Measurements from ENCODE around the gene THADA. TPM values are rescaled to one million over a fixed set of nuclear protein-coding genes. Genes with fewer than 3 reads are reported as not detected.
A peak's percentile ranks its signal among the peaks of the same experiment; 100 is the strongest.
"Not testable (repeated sequence)": the region's sequence is repeated elsewhere in the genome, so short reads cannot be mapped to it uniquely, and the experiment has no call there.

The THADA gene
- total RNA-seq, 6 donors from 2014 or later, result 23.6 to 57.5 (median 37.3) TPM

- H3K27ac ChIP-seq, result no peak overlapping the region
- H3K4me3 ChIP-seq, result no peak overlapping the region
- no peaks in the 10 kb centered on the region for H3K9me3 ChIP-seq
- 80 to 94% methylated on average over 6 of the region's 6 CpGs for WGBS, 2 donors
- DNase-seq (no peak), ATAC-seq (ENCODE audit: low FRiP score in 2 of 2) (no peak)
- peaks cover 3 to 12% (median 9%) of the 10 kb centered on the region in 4 donors for H3K4me1 ChIP-seq
- no peaks in the 10 kb centered on the region for H3K36me3 ChIP-seq
- no peaks in the 10 kb centered on the region for H3K27me3 ChIP-seq
- TF ChIP-seq CTCF (IDR thresholded peaks at IDR 0.05) (no peak), EP300 (IDR thresholded peaks at IDR 0.05) (no peak), POLR2AphosphoS5 (IDR thresholded peaks at IDR 0.05) (no peak), POLR2A (IDR thresholded peaks at IDR 0.05) (no peak)
Measured at GRCh38 chr2:43389581-43390466, 206.0 kb downstream of the THADA start.

- peak overlapping the region in 1 of 4 donors; percentile 36 for H3K27ac ChIP-seq
- ATAC-seq (ENCODE audit: low FRiP score in 2 of 2) (no peak), DNase-seq (no peak)
- H3K9me3 ChIP-seq, result no peaks in the 10 kb centered on the region
- no peak for TF ChIP-seq POLR2AphosphoS5 (IDR thresholded peaks at IDR 0.05)
- no peak for TF ChIP-seq CTCF (IDR thresholded peaks at IDR 0.05)
- no peak for TF ChIP-seq POLR2A (IDR thresholded peaks at IDR 0.05)
- no peak for TF ChIP-seq EP300 (IDR thresholded peaks at IDR 0.05)
- no peak overlapping the region for H3K4me3 ChIP-seq
- no peaks in the 10 kb centered on the region for H3K27me3 ChIP-seq
- no peaks in the 10 kb centered on the region for H3K36me3 ChIP-seq
- H3K4me1 ChIP-seq, result peaks cover 3 to 12% (median 9%) of the 10 kb centered on the region in 4 donors
- 87 to 92% methylated on average over 2 of the region's 2 CpGs for WGBS, 2 donors
Measured at GRCh38 chr2:43388371-43388770, 207.5 kb downstream of the THADA start.

- no peak overlapping the region for H3K4me3 ChIP-seq
- peaks cover 3 to 12% (median 9%) of the 10 kb centered on the region in 4 donors for H3K4me1 ChIP-seq
- DNase-seq, result peak in 1 of 2 donors; percentile 28
- no peaks in the 10 kb centered on the region for H3K9me3 ChIP-seq
- no peaks in the 10 kb centered on the region for H3K27me3 ChIP-seq
- 64 to 72% methylated on average over 7 of the region's 7 CpGs for WGBS, 2 donors
- peak overlapping the region in 3 of 4 donors; percentile 36 to 49 (median 44) for H3K27ac ChIP-seq
- ATAC-seq (ENCODE audit: low FRiP score in 2 of 2), result peak in 1 of 2 donors; percentile 63
- no peaks in the 10 kb centered on the region for H3K36me3 ChIP-seq
- no peak for TF ChIP-seq POLR2AphosphoS5 (IDR thresholded peaks at IDR 0.05)
- no peak for TF ChIP-seq POLR2A (IDR thresholded peaks at IDR 0.05)
Measured at GRCh38 chr2:43387092-43388062, 208.5 kb downstream of the THADA start.

- not testable (repeated sequence) for H3K9me3 ChIP-seq; ATAC-seq (ENCODE audit: low FRiP score in 2 of 2); H3K36me3 ChIP-seq; DNase-seq; H3K4me3 ChIP-seq; H3K27me3 ChIP-seq
- Histone ChIP-seq H3K27ac (peak overlapping the region in 1 of 4 donors; percentile 36), H3K4me1 (peaks cover 3 to 12% (median 9%) of the 10 kb centered on the region in 4 donors)
- 85 to 88% methylated on average over 8 to 9 of the region's 9 CpGs for WGBS, 2 donors
Measured at GRCh38 chr2:43386679-43387078, 209.2 kb downstream of the THADA start.

GRCh38 chr2:43384143-43384542 is 211.7 kb downstream of the THADA start:
- WGBS, 2 donors, result 90 to 96% methylated on average over 1 of the region's 1 CpG
- TF ChIP-seq EP300 (IDR thresholded peaks at IDR 0.05) (no peak), CTCF (IDR thresholded peaks at IDR 0.05) (no peak)
- ATAC-seq (ENCODE audit: low FRiP score in 2 of 2), result no peak
- H3K27me3 ChIP-seq, result no peaks in the 10 kb centered on the region
- no peaks in the 10 kb centered on the region for H3K9me3 ChIP-seq
- no peaks in the 10 kb centered on the region for H3K36me3 ChIP-seq
- H3K27ac ChIP-seq, result no peak overlapping the region
- no peak overlapping the region for H3K4me3 ChIP-seq
- no peak for DNase-seq
- peaks cover 3 to 12% (median 9%) of the 10 kb centered on the region in 4 donors for H3K4me1 ChIP-seq

All from upper lobe of left lung (tissue), 6 donors.